Measurements from ENCODE around the gene IFNA13.

The IFNA13 gene

DNA sequence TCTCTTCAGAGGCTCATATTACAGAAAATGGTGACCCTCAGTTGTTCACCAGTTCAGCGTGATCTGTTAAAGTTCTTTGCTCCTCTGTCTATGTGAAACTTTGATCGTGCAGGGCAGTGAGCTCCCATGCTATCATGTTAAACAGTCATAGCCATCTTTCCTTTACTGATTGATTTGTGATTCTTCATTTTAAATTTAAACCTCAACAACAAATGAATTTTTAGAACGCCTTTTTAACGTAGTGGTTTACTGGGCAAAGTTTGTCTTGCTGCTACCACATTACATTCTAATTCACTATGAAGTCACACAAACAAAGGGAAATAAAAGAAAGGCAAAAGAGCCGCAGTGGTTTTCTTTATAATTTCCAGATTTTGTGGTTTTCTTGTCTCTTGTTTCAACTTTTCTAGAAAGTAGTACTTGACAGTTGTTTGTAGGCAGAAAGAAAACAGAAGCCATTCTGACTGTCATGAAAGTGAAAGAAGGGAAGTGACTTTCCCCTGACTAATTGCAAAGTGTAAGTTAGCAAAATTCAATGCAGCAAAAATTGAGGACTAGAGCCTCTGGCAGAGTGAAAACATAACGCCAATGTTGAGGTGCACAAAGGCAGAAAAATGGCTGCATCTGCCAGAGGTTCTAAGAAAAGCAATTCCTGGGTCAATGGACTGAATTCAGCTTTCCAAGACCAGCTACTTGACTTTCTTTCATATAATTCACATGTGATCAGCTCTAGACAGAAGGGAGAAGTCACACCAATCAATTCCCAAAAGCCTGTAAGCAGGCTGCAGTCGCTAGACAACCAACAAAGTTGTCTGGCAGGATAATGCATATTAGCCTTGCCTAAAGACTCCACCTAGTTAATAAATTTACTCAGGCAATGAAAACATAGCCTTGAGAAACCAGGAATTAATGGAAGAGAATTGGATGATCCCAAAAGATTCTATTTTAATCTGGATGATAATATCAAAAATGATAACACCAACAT lies 10.1 kb downstream of the IFNA13 start:
- peak in 1 of 2 donors; percentile 12 for DNase-seq

DNA sequence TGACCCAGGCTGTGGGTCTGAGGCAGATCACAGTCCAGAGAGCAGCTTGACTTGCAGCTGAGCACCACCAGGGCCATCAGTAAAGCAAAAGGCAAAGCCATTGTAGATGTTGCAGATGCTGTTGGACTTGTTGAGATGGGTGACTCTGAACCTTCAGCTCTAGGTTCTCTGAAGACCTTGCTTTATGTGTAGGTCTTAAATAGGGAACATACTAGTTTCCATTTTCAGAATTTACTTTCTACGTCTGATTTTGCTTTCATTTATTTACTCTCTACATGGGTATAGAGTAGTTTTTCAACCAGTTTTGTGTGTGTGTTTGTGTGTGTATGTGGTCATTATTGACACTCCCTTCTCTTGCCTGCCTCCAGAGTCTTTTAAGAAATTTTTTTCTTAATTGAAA lies 17.1 kb downstream of the IFNA13 start, which contains the start of gene IFNA6:
Gene IFNA6 (minus strand): TSS at position 101 of the 400 bp plus-strand sequence. CDS start 0 bp downstream, at position 101.
- no peak for DNase-seq

DNA sequence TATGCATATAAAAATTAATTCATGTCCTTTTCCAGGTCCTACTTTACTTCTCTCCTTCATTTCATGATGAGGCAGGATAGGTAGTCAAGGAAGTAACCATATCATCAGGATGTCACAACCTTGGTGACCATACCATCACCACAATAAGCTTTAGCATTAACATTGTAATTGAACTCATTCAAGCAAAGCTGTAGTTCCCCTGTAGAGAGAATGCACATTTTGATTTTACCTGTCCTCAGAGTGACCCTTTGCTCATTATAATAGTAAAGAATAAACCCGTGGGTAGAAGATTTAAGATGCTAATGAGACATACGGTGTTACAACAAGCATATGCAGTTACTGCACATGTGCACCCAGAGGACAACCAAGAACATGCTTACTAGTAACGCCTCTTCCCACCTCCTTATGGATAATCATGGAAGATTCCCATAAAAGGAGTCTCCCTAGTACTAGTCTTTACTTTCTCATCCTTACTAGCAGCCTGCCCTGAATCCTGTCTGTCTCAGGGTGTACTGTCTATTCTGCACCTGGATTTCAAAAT lies 19.4 kb downstream of the IFNA13 start:
- DNase-seq: no peak

DNA sequence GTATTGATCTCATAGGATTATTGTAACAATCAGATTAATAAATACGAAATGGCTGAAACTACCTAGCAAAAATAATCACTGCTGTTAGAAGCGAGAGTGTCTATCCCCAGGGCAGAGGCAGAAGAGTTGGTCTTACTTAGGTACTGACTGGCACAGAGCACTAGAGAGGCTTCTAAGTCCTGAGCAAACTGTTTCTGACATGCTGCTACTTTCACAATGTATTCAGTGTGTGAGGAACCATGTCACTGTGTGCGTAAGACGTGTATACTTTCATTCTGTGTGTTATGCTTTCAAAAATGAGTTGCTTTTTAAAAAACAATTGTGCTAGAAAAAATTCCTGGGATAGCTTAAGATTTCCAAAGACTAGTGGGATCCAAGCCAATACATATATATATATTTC lies 27.1 kb downstream of the IFNA13 start:
- DNase-seq: no peak

DNA sequence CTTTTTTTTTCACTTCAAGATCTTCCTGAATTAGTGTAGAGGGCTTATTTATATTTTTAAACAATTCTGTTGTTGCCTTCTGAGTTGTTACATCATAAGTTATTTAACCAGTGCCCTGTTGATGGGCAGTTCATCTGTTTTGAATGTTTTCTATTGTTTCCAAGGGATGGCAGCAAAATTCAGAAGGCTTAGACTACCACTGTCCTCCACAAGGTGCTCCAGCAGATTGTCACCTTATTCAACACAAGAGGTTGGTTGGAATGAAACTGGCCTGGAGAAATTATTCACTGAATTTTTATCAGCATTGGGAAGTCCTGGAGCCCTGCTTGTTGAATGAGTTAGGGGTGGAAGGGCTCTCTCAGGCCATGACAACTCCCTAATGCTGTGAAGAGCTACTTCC lies 31.4 kb downstream of the IFNA13 start:
- no peak for DNase-seq

DNA sequence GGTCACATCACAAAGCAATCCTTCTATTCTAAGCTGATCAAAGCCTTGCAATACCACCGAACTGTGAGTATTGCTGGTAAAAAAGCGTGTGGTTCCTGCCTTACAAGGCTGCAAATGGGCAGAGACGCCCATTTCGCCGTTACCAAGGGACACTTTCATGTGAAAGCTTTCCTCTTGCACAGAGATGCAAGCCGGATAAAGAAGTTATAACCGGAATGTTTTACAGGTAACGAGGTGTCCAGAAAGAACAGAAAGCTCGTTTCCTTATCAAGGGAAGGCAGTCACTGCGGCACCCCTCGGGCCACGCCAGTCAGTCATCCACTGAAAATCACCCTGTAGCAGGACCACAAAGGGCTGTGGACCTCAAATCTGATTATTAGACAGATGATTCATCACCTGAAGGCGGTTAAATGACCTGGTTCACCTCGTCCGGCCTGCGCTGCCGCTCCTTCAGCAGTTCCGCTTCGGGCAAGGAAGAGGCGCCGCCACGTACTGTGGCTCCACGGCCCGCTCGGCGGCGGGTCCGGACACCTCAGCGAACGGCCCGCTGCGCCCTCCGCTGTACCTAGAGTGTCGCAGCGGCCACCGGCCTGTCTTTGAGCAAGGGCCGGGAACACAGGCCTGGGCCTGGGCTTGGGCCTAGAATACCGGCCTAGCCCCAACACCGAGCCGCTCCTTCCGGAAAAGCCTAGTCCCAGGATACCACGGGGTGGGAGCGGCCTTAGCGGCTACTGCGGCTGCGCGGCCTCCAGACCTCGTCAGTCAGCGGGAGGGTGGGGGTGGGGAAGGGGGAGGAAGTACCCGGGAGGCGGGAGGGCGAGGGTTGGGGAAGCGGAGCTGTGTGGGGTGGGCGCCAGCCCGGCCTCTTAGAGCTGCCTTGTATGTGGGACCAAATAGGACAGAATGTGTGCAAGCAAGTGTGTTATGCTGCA lies 32.9 kb downstream of the IFNA13 start, which contains the start of gene KLHL9:
Gene KLHL9 (minus strand): TSS at position 704 of the 932 bp plus-strand sequence. CDS start 545 bp downstream, at position 159.
- peak; percentile 88 for DNase-seq

DNA sequence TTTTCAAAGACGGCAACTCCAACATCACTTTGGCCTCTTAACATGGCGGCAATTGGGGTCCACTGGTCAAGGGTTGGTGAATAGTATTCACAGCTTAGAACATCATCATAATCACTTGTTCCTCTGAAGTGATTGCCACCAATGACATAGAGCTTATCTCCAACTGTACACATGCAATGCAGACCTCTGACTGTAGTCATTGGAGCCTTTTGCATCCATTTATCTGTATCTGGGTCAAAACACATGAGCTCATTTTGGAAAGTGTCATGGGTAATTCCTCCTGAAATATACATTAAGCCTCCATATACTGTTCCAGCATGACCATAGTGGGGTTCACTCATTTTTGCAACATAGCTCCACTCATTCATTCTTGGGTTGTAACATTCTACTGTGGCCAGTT lies 34.6 kb downstream of the IFNA13 start:
- DNase-seq: no peak

DNA sequence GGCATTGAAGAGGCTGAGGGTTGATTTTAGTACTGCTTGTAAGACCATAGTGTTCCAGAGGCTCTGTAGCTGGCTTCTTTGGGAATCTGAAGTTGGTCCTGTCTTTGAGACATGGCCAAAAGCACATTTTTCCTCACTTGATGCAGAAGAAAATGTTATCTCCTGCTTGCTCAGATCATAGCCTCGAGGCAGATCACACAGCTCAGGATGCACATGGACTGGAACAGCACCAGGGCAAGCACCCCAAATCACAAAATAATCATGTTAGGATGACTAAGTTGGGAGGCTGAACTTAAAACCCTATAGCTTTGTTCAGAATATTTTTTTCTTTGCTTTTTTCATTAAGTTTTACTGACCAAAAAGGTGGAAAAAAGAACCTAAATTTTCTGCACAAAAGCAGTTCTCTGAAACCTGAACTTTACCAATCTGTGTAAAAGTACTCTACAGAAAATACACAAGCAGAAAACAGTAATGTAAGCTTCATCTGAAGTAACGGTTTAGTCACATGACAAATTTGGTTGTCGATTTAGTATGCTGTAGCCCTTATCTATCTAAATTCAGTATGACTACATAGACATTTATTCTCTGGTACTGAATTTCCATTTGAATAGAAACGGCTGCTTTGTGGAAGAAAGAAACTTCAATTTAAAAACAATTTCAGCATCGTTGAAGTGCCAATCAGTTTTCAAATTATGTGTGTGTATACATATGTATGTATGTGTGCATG lies 36.0 kb downstream of the IFNA13 start:
- no peak for DNase-seq

DNA sequence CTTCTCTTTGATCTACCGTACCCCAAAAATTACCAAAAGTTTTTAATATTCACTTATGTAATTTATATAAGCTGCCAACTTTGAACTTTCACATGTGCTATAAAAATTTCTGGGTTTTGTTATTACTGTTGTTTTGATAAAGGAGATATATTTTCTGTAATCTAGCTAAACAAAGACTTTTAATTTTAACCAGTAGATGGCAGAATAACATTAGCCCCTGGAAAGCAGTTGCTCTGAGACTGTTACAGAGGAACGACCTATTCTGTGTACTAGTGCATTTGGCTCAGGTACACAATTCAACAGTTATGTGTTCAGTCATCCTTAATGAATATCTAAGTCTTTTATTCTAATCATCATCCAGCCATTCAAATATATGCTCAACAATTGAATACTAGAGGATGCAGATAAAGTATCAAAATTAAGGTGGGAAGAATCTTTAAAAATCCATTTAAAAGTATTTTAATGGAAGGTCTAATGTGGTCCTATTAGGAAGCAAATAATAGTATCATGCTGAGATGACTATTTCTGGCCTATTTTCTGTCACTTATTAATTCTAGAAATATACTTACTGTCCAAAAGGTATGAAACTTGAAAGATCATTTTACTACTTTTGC lies 41.2 kb downstream of the IFNA13 start:
- DNase-seq: peak in 1 of 2 donors; percentile 68

DNA sequence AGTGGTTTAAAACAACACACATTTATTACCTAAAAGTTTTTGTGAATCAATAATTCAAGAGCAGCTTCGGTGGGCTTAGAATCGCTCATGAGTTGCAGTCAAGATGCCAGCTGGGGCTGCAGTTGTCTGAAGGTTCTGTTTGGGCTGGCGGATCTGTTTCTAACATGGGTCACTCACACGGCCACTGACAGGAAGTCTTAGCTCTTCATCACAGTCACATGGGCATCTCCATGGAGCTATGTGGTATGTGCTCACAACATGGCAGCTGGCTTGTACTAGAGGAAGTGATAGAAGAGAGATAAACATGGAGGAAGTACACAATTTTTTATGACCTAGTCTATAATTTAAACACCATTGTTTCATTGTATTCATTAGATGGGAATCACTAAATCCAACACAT lies 43.8 kb downstream of the IFNA13 start:
- DNase-seq: no peak

DNA sequence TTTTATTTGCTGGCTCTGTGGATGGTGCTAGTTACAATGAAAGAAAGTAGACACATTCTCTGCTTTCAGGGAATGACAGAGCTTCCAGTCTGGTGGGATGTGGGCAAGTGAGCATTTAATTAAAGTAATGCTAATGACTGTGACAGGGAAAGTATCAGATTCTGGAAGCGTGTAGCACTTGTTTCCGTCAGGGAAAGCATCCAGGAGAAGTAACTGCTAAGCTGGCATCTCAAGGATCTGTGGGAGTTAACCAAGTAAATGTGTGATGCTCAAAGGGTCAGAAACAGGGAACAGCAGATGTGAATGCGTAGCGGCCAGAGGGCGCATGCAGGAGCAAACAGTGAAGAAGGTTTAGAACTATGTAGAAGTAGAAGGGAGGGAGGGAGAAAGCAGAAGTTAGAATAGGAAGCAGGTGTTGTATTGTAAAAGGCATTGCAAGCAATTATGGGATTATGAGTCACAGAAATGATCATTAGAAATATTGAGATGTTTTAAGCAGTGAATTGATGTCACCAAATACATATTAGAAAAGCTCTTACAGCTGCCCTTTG lies 44.9 kb downstream of the IFNA13 start:
- no peak for DNase-seq

DNA sequence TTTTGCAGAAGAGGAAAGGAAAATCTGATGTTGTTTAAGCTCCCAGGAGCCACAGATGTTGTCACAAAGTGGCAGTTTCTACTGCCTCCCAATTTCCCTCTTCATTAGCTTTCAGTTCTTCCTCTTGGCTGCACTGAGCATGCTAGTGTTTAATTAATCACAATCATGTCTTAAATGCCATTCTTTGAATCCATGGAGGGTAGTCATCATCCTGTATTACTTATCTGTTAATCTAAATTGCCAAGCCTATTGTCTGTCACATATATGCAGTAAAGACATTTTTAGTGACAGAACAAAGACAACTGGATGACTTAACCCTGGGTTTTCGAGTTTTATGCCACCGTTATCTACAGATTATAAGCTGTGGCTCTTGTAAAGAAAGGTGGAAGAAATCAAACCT lies 47.4 kb downstream of the IFNA13 start:
- no peak for DNase-seq

DNA sequence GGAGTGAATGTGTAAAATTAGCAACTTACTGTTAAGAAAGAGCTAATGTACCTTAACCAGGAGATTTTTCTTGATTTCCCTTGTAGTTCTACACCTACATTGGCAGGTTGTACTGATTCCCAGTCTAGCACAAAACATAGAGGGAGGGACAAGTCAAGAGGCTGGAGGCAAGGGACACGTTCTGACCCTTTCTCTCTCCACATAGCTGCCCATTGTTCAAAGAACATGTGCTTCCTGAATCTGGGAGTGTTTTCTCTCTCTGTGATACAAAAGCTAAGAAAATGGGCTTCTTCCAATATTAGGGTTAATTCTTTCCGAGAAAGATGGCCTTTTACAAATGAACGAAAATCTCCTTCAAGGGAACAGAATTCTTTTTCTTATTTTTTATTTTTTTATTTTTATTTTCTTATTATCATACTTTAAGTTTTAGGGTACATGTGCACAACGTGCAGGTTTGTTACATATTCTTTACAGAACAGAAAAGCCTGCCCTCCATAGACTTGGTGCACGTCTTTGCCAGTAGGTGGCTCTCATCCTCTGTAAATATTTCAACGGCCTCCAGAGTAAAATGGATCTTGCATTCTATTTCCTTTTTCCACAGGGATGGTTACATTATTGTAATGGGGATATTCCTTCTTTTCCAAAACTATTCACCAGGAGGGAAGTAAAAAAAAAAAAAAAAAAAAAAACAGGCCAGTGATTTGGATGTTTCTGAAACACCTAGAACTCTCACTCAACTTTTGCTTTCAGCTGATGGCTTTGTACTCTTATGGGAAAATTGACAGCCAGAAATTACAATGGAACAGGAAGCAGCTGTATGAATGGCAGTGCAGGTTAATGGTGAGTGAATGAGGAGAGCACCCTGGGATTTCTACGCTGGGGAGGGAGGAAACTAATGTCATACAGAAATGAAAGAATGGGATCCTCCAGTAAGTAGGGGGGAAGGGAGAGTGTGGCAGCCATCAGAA lies 49.6 kb downstream of the IFNA13 start:
- peak; percentile 13 to 42 for DNase-seq
